Heart right ventricle (tissue), 16 donors: Measurements from ENCODE around the gene CST8. TPM values are rescaled to one million over a fixed set of nuclear protein-coding genes. Genes with fewer than 3 reads are reported as not detected.

Experiments used
- ATAC-seq, 8 donors: fragments of 200-7000 bp; cut with Tn5 transposase; one replicate each; pipeline ENCODE4 v1.9.1; 2020; ENCODE audit warnings: mild to moderate bottlenecking in 8 of 8, moderate library complexity in 8 of 8, moderate number of reproducible peaks in 1 of 8
- DNase-seq, 2 donors: peaks; one replicate each; pipeline ENCODE4 v3.0.0-alpha.2; 2020
- H3K27ac ChIP-seq, 10 donors: fragments of 200-600 bp; sonication (generic) in 2 of 10; one replicate each; pipeline versions ENCODE4 v1.5.0 to v1.8.0; 2020 to 2022; ENCODE audit warnings: mild to moderate bottlenecking in 3 of 10
- H3K27me3 ChIP-seq, 7 donors: fragments of 200-600 bp; one replicate each; pipeline ENCODE4 v1.8.0; 2021 to 2022; ENCODE audit warnings: mild to moderate bottlenecking in 2 of 7
- H3K36me3 ChIP-seq, 9 donors: fragments of 200-600 bp; sonication (generic) in 1 of 9; one replicate each; pipeline versions ENCODE4 v1.5.0 to v1.8.0; 2020 to 2022; ENCODE audit warnings: mild to moderate bottlenecking in 2 of 9
- H3K4me1 ChIP-seq, 9 donors: fragments of 200-600 bp; sonication (generic) in 1 of 9; one replicate each; pipeline versions ENCODE4 v1.5.0 to v1.8.0; 2020 to 2022; ENCODE audit warnings: mild to moderate bottlenecking in 4 of 9
- H3K4me3 ChIP-seq, 10 donors: fragments of 200-600 bp; sonication (generic) in 2 of 10; one replicate each; pipeline versions ENCODE4 v1.5.0 to v1.8.0; 2020 to 2022; ENCODE audit warnings: mild to moderate bottlenecking in 7 of 10, moderate library complexity in 2 of 10
- H3K9me3 ChIP-seq, 11 donors: fragments of 200-600 bp in 10 of 11; sonication (generic) in 2 of 11; one replicate each; pipeline versions ENCODE4 v1.5.0 to v1.8.0; 2013 to 2022; ENCODE audit warnings: mild to moderate bottlenecking in 2 of 11, control low read depth in 1 of 11, moderate library complexity in 1 of 11
- CTCF ChIP-seq, 9 donors: fragments of 200-600 bp; sonication (generic) in 2 of 9; IDR thresholded peaks; one replicate each; pipeline versions ENCODE4 v1.5.0 to v1.8.0; 2021 to 2022; ENCODE audit warnings: antibody characterized with exemption in 9 of 9, mild to moderate bottlenecking in 5 of 9, moderate library complexity in 1 of 9
- WGBS, 2 donors: extraction: QIAGEN DNeasy Blood & Tissue Kit; methylation state at CpG; one replicate each; pipeline ENCODE4 v1.1.7; 2013; ENCODE audit warnings: inconsistent platforms in 1 of 2; 5-methylcytosine and 5-hydroxymethylcytosine counted together
- intact Hi-C, 10 donors: fragments of 100-400 bp; cut with DNase I; formaldehyde crosslinking; loops; one replicate each; pipeline versions ENCODE4 v1.11.1 to v1.14.2; 2022
- polyA plus RNA-seq, 2 donors: library from polyadenylated mRNA; stranded (reverse); fragments of 200-250 nt; gene quantifications; one replicate each; pipeline ENCODE4 v1.2.3, GENCODE V29; 2013
- total RNA-seq, 10 donors: library from RNA; stranded (reverse); fragmentation: NEBNext Ultra II Directional in 3 of 10; extraction: Animal tissue kit (Norgen Biotek cat#: 25700) in 3 of 10; gene quantifications; one replicate each; pipeline versions ENCODE4 v1.2.1 to v1.2.4, GENCODE V29; 2021 to 2023
- donor health status: Arrhythmogenic right ventricular cardiomyopathy.
- donor health status: ischemic (EF 13 %, LVEDD 7.1; RV severe dilation, severe dysfunction).
- donor health status: healthy with polysubstance abuse.
- donor health status: DM: no; HTN: yes; CAD: no.
- donor health status: DM: no; HTN: no; CAD: no.
- donor health status: ischemic (EF 25% LVEDD 6.9; RV normal size, moderate dysfunction).
- donor health status: ischemic (EF 25% LVEDD 5.7; RV mildly dilated, moderate dysfunction).
- donor health status: healthy.
- donor health status: DM: yes; HTN: yes; CAD: no.
- donor health status: Ischemic cardiomyopathy.
- donor health status: ischemic (EF 35%, LVEDD 5.7; RV mildly dilated, moderate dysfunction).
- donor health status: nonischemic (EF 11% LVEDD 7.7; RV severe dilation, severe dysfunction).
- donor health status: DM: yes; HTN: yes; CAD: no.
- donor health status: PGD.
- donor health status: ischemic (EF 29% LVEDD 5.4; RV normal size, mild dysfunction).
- donor health status: nonischemic (EF 23%, LVEDD 6.1; RV moderate dilation, normal function).

The CST8 gene
- total and polyA plus RNA-seq, 12 donors = not detected

GRCh38 chr20:23534801-23535593 lies 44.1 kb downstream of the CST8 start:
- Histone ChIP-seq H3K27ac (no peak overlapping the region), H3K27me3 (peaks cover 0 to 5% (median 0%) of the 10 kb centered on the region in 7 donors), H3K4me3 (no peak overlapping the region), H3K4me1 (peaks cover 0 to 6% (median 0%) of the 10 kb centered on the region in 9 donors), H3K9me3 (no peaks in the 10 kb centered on the region), H3K36me3 (no peaks in the 10 kb centered on the region)
- no peak for TF ChIP-seq CTCF (IDR thresholded peaks at IDR 0.05)
- 83 to 85% methylated on average over 20 of the region's 20 CpGs for WGBS, 2 donors
- no peak for DNase-seq
- intact Hi-C loops = no loop called here
- no peak for ATAC-seq

- peaks cover 0 to 7% (median 0%) of the 10 kb centered on the region in 9 donors for H3K4me1 ChIP-seq
- no peak for TF ChIP-seq CTCF (IDR thresholded peaks at IDR 0.05)
- DNase-seq (no peak), ATAC-seq (peak in 3 of 8 donors; percentile 65 to 78 (median 74))
- no peaks in the 10 kb centered on the region for H3K36me3 ChIP-seq
- no peak overlapping the region for H3K4me3 ChIP-seq
- intact Hi-C loops = no loop called here
- H3K9me3 ChIP-seq = no peaks in the 10 kb centered on the region
- H3K27me3 ChIP-seq = peaks cover 0 to 5% (median 0%) of the 10 kb centered on the region in 7 donors
- 60% methylated on average over 2 of the region's 2 CpGs for WGBS, 2 donors
- no peak overlapping the region for H3K27ac ChIP-seq
Measured at GRCh38 chr20:23536328-23536974, 45.5 kb downstream of the CST8 start.

- WGBS, 2 donors = 73 to 76% methylated on average over 3 of the region's 3 CpGs
- H3K4me1 ChIP-seq = peaks cover 0 to 10% (median 0%) of the 10 kb centered on the region in 9 donors
- no peaks in the 10 kb centered on the region for H3K9me3 ChIP-seq
- no peak for ATAC-seq
- no peak overlapping the region for H3K27ac ChIP-seq
- H3K4me3 ChIP-seq = no peak overlapping the region
- no peak for TF ChIP-seq CTCF (IDR thresholded peaks at IDR 0.05)
- H3K27me3 ChIP-seq = peaks cover 0 to 8% (median 0%) of the 10 kb centered on the region in 7 donors
- H3K36me3 ChIP-seq = no peaks in the 10 kb centered on the region
- no peak for DNase-seq
- intact Hi-C loops = no loop called here
Measured at GRCh38 chr20:23537030-23537429, 46.1 kb downstream of the CST8 start.

GRCh38 chr20:23540624-23541023 lies 49.7 kb downstream of the CST8 start:
- ATAC-seq = no peak
- H3K27ac ChIP-seq = no peak overlapping the region
- no peak for DNase-seq
- no peaks in the 10 kb centered on the region for H3K36me3 ChIP-seq
- no peak overlapping the region for H3K4me3 ChIP-seq
- intact Hi-C loops = no loop called here
- no peaks in the 10 kb centered on the region for H3K9me3 ChIP-seq
- peaks cover 0 to 10% (median 0%) of the 10 kb centered on the region in 9 donors for H3K4me1 ChIP-seq
- WGBS, 2 donors = 72 to 79% methylated on average over 4 of the region's 4 CpGs
- no peak for TF ChIP-seq CTCF (IDR thresholded peaks at IDR 0.05)
- peaks cover 0 to 19% (median 3%) of the 10 kb centered on the region in 7 donors for H3K27me3 ChIP-seq
